Adrenal gland (tissue), 12 donors: Measurements from ENCODE around the gene CEACAM3. TPM values are rescaled to one million over a fixed set of nuclear protein-coding genes. Genes with fewer than 3 reads are reported as not detected.

Experiments used
- DNase-seq, 7 donors: peaks; one replicate each; pipeline ENCODE4 v3.0.0-alpha.2; 2019 to 2020
- H3K27ac ChIP-seq, 5 donors: fragments of 200-600 bp; sonication (generic) in 4 of 5; 1 replicate in 3 of 5; 2 replicates in 2 of 5; pipeline versions ENCODE4 v1.5.1 to v1.8.0; 2016 to 2020; ENCODE audit warnings: mild to moderate bottlenecking in 1 of 5
- H3K27me3 ChIP-seq: fragments of 200-600 bp; 2 replicates; pipeline ENCODE4 v1.8.0; 2021
- H3K36me3 ChIP-seq, 2 donors: fragments of 200-600 bp; replicated peaks in 1 of 2; 1 replicate in 1 of 2; 2 replicates in 1 of 2; pipeline versions ENCODE4 v1.5.1 to v1.8.0; 2018 to 2022
- H3K4me1 ChIP-seq, 2 donors: fragments of 200-600 bp; replicated peaks in 1 of 2; 1 replicate in 1 of 2; 2 replicates in 1 of 2; pipeline versions ENCODE4 v1.5.1 to v1.8.0; 2018 to 2021
- H3K4me3 ChIP-seq, 4 donors: fragments of 200-600 bp; sonication (generic) in 3 of 4; one replicate each; pipeline ENCODE4 v1.5.1; 2016 to 2018
- H3K9me3 ChIP-seq, 3 donors: fragments of 200-600 bp; sonication (generic) in 1 of 3; replicated peaks in 1 of 3; 1 replicate in 2 of 3; 2 replicates in 1 of 3; pipeline versions ENCODE4 v1.5.1 to v1.8.0; 2016 to 2021
- POLR2A ChIP-seq, 2 donors: fragments of 450-650 bp; IDR thresholded peaks; one replicate each; pipeline ENCODE4 v1.6.1; 2017; ENCODE audit warnings: antibody characterized with exemption in 2 of 2, mild to moderate bottlenecking in 2 of 2, moderate library complexity in 1 of 2
- WGBS, 4 donors: extraction: QIAGEN DNeasy Blood & Tissue Kit in 2 of 4; methylation state at CpG; one replicate each; pipeline versions ENCODE4 v1.1.5 to v1.1.7; 2013 to 2017; 5-methylcytosine and 5-hydroxymethylcytosine counted together
- intact Hi-C, 2 donors: fragments of 100-400 bp; cut with DNase I; formaldehyde crosslinking; loops; one replicate each; pipeline versions ENCODE4 v1.14.1 to v1.15.0; 2022 to 2023
- polyA plus RNA-seq, 3 donors: library from polyadenylated mRNA; stranded (reverse); fragments of 200-250 nt in 2 of 3; fragments of 350-450 nt in 1 of 3; fragmentation: Illumina TruSeq in 1 of 3; extraction: RNeasy Lipid Tissue Mini Kit (QIAGEN cat#74804) in 1 of 3; gene quantifications; one replicate each; pipeline ENCODE4 v1.2.3, GENCODE V29; 2013 to 2014
- total RNA-seq, 9 donors: library from RNA; depleted of rRNA in 4 of 9; stranded (reverse); fragments of >200 nt in 4 of 9; fragments of 120-200 nt in 1 of 9; fragmentation: NEBNext Ultra II Directional in 1 of 9; extraction: Animal tissue kit (Norgen Biotek cat#: 25700) in 1 of 9; gene quantifications; one replicate each; pipeline versions ENCODE4 v1.1.0 to v1.2.4, GENCODE V29; 2013 to 2023
- TF ChIP-seq, protein P1 (sequence below), 6 experiments: fragments of 450-650 bp in 4 of 6; fragments of 200-600 bp in 2 of 6; sonication (generic) in 1 of 6; IDR thresholded peaks; 1 replicate in 5 of 6; 2 replicates in 1 of 6; pipeline versions ENCODE4 v1.5.1 to v1.8.0; 2016 to 2021; ENCODE audit warnings: antibody characterized with exemption in 6 of 6, mild to moderate bottlenecking in 2 of 6, moderate library complexity in 1 of 6
- donor health status: healthy with polysubstance abuse.
- donor health status: Bipolar disorder and iron deficiency.
- donor health status: DM: yes; HTN: yes; CAD: no.
- donor health status: DM: no; HTN: no; CAD: no.
- donor health status: DM: no; HTN: no; CAD: no.
- donor health status: DM: yes; HTN: yes; CAD: no.

CEACAM3 gene
- total and polyA plus RNA-seq, 12 donors, result 0.11 to 0.99 (median 0.32) TPM; not detected in 7

DNA sequence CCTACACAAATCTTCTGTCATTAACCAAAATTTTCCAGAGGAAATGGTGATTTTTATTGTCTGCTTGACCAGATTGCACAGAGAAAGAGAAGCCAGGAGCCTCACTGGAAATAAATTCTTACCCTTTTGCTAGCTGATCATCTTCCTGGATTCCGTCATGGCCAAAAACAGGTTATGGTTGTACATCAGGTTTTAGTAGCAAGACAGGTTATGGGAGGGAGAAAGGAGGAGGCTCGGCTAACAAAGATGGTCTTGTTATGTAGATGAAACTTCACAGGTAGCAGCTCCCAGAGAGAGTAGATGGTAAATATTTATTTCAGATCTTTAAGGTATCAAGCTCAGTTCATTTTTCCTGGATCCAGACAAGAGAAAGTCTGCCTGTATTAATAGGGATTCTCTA lies 19.7 kb upstream of the CEACAM3 start:
- intact Hi-C loops, result no loop called here
- DNase-seq, result no peak
- Histone ChIP-seq H3K9me3 (no peaks in the 10 kb centered on the region), H3K4me3 (no peak overlapping the region), H3K4me1 (no peaks in the 10 kb centered on the region), H3K27me3 (no peaks in the 10 kb centered on the region), H3K27ac (no peak overlapping the region), H3K36me3 (no peaks in the 10 kb centered on the region)
- TF ChIP-seq, protein P1, sequence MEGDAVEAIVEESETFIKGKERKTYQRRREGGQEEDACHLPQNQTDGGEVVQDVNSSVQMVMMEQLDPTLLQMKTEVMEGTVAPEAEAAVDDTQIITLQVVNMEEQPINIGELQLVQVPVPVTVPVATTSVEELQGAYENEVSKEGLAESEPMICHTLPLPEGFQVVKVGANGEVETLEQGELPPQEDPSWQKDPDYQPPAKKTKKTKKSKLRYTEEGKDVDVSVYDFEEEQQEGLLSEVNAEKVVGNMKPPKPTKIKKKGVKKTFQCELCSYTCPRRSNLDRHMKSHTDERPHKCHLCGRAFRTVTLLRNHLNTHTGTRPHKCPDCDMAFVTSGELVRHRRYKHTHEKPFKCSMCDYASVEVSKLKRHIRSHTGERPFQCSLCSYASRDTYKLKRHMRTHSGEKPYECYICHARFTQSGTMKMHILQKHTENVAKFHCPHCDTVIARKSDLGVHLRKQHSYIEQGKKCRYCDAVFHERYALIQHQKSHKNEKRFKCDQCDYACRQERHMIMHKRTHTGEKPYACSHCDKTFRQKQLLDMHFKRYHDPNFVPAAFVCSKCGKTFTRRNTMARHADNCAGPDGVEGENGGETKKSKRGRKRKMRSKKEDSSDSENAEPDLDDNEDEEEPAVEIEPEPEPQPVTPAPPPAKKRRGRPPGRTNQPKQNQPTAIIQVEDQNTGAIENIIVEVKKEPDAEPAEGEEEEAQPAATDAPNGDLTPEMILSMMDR (IDR thresholded peaks at IDR 0.05), result no peak
- no peak for TF ChIP-seq POLR2A (IDR thresholded peaks at IDR 0.05)
- 41 to 69% (median 62%) methylated on average over 2 of the region's 2 CpGs for WGBS, 4 donors

DNA sequence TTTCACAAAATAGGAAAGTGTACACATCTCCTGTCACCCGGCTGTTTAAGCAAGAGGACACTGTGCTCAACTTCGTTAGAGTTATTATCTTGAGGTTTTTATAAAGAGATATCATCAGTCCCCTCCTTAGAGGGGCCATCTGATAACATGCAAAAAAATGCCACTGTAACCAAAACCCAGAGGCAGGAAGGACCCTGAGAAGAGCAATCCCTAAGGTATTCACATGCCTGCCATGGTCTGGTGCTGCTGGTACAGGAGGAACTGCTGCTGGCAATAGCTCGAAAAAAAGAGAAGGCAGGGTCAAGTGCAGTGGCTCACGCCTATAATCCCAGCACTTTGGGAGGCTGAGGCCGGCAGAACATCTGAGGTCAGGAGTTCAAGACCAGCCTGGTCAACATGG lies 12.8 kb upstream of the CEACAM3 start:
- H3K27me3 ChIP-seq, result peaks cover 26% of the 10 kb centered on the region
- no peaks in the 10 kb centered on the region for H3K9me3 ChIP-seq
- no peak for DNase-seq
- H3K4me3 ChIP-seq, result no peak overlapping the region
- no peak for TF ChIP-seq POLR2A (IDR thresholded peaks at IDR 0.05)
- TF ChIP-seq, protein P1 (IDR thresholded peaks at IDR 0.05), result no peak
- 39 to 54% (median 48%) methylated on average over 5 of the region's 5 CpGs for WGBS, 4 donors
- intact Hi-C loops, result no loop called here
- H3K4me1 ChIP-seq, result no peaks in the 10 kb centered on the region
- H3K27ac ChIP-seq, result no peak overlapping the region
- H3K36me3 ChIP-seq, result no peaks in the 10 kb centered on the region

DNA sequence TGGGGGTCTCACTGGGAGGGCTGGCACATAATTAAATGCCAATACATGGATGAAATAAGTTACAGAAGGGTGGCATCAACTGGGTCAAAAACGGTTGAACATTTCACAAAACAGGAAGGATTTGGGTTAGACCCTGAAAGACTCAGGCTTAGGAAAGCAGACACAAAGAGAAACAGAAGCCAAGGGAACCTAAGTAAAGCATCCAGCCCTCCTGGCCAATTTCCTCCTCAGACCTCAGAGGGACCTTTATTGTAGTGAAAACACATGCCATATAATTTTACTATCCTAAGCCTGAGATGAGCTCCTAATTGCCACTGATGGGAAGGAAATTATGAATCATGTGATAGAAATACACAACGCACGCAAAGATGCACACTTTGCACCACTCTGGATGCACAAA lies 12.1 kb upstream of the CEACAM3 start:
- TF ChIP-seq, protein P1 (IDR thresholded peaks at IDR 0.05), result no peak
- TF ChIP-seq POLR2A (IDR thresholded peaks at IDR 0.05), result no peak
- no peaks in the 10 kb centered on the region for H3K4me1 ChIP-seq
- H3K4me3 ChIP-seq, result no peak overlapping the region
- H3K27ac ChIP-seq, result no peak overlapping the region
- no peaks in the 10 kb centered on the region for H3K9me3 ChIP-seq
- WGBS, 4 donors, result 44 to 63% (median 59%) methylated on average over 3 of the region's 3 CpGs
- H3K27me3 ChIP-seq, result peaks cover 28% of the 10 kb centered on the region
- intact Hi-C loops, result no loop called here
- no peak for DNase-seq
- H3K36me3 ChIP-seq, result no peaks in the 10 kb centered on the region

- Histone ChIP-seq H3K4me3 (no peak overlapping the region), H3K9me3 (no peaks in the 10 kb centered on the region), H3K27ac (no peak overlapping the region), H3K36me3 (no peaks in the 10 kb centered on the region), H3K27me3 (peaks cover 29% of the 10 kb centered on the region), H3K4me1 (no peaks in the 10 kb centered on the region)
- no peak for DNase-seq
- no peak for TF ChIP-seq POLR2A (IDR thresholded peaks at IDR 0.05)
- TF ChIP-seq, protein P1 (IDR thresholded peaks at IDR 0.05), result no peak
- 38 to 47% (median 40%) methylated on average over 4 of the region's 4 CpGs for WGBS, 4 donors
- intact Hi-C loops, result no loop called here
These were observed 11.6 kb upstream of the CEACAM3 start for GRCh38 chr19:41784743-41785142.
